Stomach (tissue), 9 donors: ENCODE results near the gene LEKR1. TPM values are rescaled to one million over a fixed set of nuclear protein-coding genes. Genes with fewer than 3 reads are reported as not detected.

ENCODE experiments used
- DNase-seq, 2 donors: peaks; one replicate each; pipeline versions ENCODE4 v3.0.0 to v3.0.0-alpha.2; 2013 to 2019
- H3K27ac ChIP-seq, 5 donors: fragments of 200-600 bp in 4 of 5; sonication (generic) in 4 of 5; one replicate each; pipeline ENCODE4 v1.5.1; 2013 to 2019; ENCODE audit warnings: mild to moderate bottlenecking in 1 of 5, moderate library complexity in 1 of 5
- H3K27me3 ChIP-seq, 3 donors: fragments of 200-600 bp; sonication (generic); one replicate each; pipeline ENCODE4 v1.5.1; 2017 to 2019; ENCODE audit warnings: mixed run types in 1 of 3
- H3K36me3 ChIP-seq, 4 donors: fragments of 200-600 bp; sonication (generic); 1 replicate in 3 of 4; 2 replicates in 1 of 4; pipeline ENCODE4 v1.5.1; 2016 to 2019
- H3K4me1 ChIP-seq, 4 donors: fragments of 200-600 bp; sonication (generic); one replicate each; pipeline ENCODE4 v1.5.1; 2016 to 2019
- H3K4me3 ChIP-seq, 4 donors: fragments of 200-600 bp; sonication (generic) in 3 of 4; one replicate each; pipeline ENCODE4 v1.5.1; 2016 to 2019; ENCODE audit warnings: mild to moderate bottlenecking in 1 of 4
- H3K9me3 ChIP-seq, 4 donors: fragments of 200-600 bp; sonication (generic); one replicate each; pipeline ENCODE4 v1.5.1; 2016 to 2019
- EP300 ChIP-seq: sonication (generic); formaldehyde crosslinking; IDR thresholded peaks from one replicate; pipeline ENCODE4 v1.6.1; 2017; ENCODE audit warnings: antibody characterized with exemption
- POLR2A ChIP-seq, 4 donors: fragments of 450-650 bp; IDR thresholded peaks; one replicate each; pipeline ENCODE4 v1.6.1; 2016; ENCODE audit warnings: antibody characterized with exemption in 4 of 4, control low read depth in 2 of 4, mild to moderate bottlenecking in 1 of 4, moderate library complexity in 1 of 4
- POLR2AphosphoS5 ChIP-seq, 3 donors: sonication (generic); formaldehyde crosslinking; IDR thresholded peaks; one replicate each; pipeline ENCODE4 v1.6.1; 2016; ENCODE audit warnings: antibody characterized with exemption in 3 of 3
- WGBS, 5 donors: extraction: QIAGEN DNeasy Blood & Tissue Kit in 3 of 5; methylation state at CpG; one replicate each; pipeline versions ENCODE4 v1.1.5 to v1.1.7; 2013 to 2018; 5-methylcytosine and 5-hydroxymethylcytosine counted together
- intact Hi-C: fragments of 100-400 bp; cut with DNase I; formaldehyde crosslinking; loops from one replicate; pipeline ENCODE4 v1.15.1; 2023; ENCODE audit warnings: low total_unique reads
- polyA plus RNA-seq, 3 donors: library from polyadenylated mRNA; stranded (reverse); fragments of 200-250 nt; gene quantifications; one replicate each; pipeline ENCODE4 v1.2.3, GENCODE V29; 2013
- total RNA-seq, 5 donors: library from RNA; depleted of rRNA; stranded (reverse); fragments of >200 nt; gene quantifications; one replicate each; pipeline versions ENCODE4 v1.1.0 to v1.2.3, GENCODE V29; 2014 to 2016
- TF ChIP-seq, protein P1 (sequence below), 7 experiments: fragments of 450-650 bp in 4 of 7; fragments of 200-600 bp in 3 of 7; sonication (generic) in 3 of 7; IDR thresholded peaks; one replicate each; pipeline ENCODE4 v1.5.1; 2016 to 2019; ENCODE audit warnings: antibody characterized with exemption in 7 of 7, control low read depth in 2 of 7, mild to moderate bottlenecking in 1 of 7
- donor health status: healthy with polysubstance abuse.
- donor health status: Bipolar disorder and iron deficiency.
- donor health status: healthy.

LEKR1 gene
- total and polyA plus RNA-seq, 8 donors = 0.31 to 2.6 (median 0.44) TPM; not detected in 3

DNA sequence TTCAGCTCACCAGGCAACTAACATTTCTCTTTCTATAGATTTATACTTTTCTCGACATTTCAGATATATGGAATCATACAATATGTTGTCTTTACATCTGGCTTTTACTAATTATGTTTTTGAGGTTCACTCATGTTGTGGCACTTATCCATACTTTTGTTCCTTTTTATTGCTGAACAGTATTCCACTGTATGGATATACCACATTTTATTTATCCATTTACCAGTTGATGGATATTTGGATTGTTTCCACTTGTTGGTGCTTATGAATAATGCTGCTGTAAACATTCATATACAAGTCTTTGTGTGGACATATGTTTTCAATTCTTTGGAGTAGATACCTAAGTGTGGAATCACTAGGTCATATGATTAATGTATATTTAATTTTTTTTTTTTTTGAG, 97.2 kb downstream of the LEKR1 start:
- no peak overlapping the region for H3K27ac ChIP-seq
- intact Hi-C loops = no loop called here
- TF ChIP-seq POLR2A (IDR thresholded peaks at IDR 0.05) = no peak
- TF ChIP-seq, protein P1, sequence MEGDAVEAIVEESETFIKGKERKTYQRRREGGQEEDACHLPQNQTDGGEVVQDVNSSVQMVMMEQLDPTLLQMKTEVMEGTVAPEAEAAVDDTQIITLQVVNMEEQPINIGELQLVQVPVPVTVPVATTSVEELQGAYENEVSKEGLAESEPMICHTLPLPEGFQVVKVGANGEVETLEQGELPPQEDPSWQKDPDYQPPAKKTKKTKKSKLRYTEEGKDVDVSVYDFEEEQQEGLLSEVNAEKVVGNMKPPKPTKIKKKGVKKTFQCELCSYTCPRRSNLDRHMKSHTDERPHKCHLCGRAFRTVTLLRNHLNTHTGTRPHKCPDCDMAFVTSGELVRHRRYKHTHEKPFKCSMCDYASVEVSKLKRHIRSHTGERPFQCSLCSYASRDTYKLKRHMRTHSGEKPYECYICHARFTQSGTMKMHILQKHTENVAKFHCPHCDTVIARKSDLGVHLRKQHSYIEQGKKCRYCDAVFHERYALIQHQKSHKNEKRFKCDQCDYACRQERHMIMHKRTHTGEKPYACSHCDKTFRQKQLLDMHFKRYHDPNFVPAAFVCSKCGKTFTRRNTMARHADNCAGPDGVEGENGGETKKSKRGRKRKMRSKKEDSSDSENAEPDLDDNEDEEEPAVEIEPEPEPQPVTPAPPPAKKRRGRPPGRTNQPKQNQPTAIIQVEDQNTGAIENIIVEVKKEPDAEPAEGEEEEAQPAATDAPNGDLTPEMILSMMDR (IDR thresholded peaks at IDR 0.05) = no peak
- TF ChIP-seq EP300 = no peak
- TF ChIP-seq POLR2AphosphoS5 (IDR thresholded peaks at IDR 0.05) = no peak
- WGBS, 5 donors = 97 to 100% (median 99%) methylated on average over 1 of the region's 1 CpG
- no peaks in the 10 kb centered on the region for H3K27me3 ChIP-seq
- no peak overlapping the region for H3K4me3 ChIP-seq
- H3K36me3 ChIP-seq = no peaks in the 10 kb centered on the region
- peaks cover 0 to 15% (median 7%) of the 10 kb centered on the region in 4 donors for H3K9me3 ChIP-seq
- no peaks in the 10 kb centered on the region for H3K4me1 ChIP-seq
- DNase-seq = no peak

DNA sequence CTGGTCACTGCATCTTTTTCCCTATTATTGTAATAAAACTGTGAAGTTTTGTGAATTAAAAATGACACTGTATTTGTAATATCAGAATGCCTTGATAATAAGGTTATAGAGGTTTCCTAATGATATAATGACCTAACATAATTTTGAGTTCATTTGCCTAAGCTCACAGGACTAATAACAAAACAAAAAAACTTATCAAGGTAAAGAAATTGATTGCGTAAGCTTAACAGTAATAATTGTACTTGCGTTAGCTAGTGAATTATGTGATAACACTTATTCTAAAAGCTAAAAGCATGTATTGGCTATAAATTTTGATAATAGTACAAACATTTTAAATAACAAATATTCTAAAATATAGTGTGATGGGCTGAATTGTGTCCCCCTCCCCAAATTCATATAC, 112.6 kb downstream of the LEKR1 start:
- Histone ChIP-seq H3K9me3 (no peaks in the 10 kb centered on the region), H3K27me3 (no peaks in the 10 kb centered on the region), H3K36me3 (no peaks in the 10 kb centered on the region), H3K27ac (no peak overlapping the region), H3K4me3 (no peak overlapping the region), H3K4me1 (no peaks in the 10 kb centered on the region)
- TF ChIP-seq, protein P1 (IDR thresholded peaks at IDR 0.05) = no peak
- TF ChIP-seq POLR2AphosphoS5 (IDR thresholded peaks at IDR 0.05) = no peak
- no peak for TF ChIP-seq EP300
- no peak for TF ChIP-seq POLR2A (IDR thresholded peaks at IDR 0.05)
- whole genome bisulfite sequencing, 5 donors = 40 to 65% (median 46%) methylated on average over 2 of the region's 2 CpGs
- intact Hi-C loops = no loop called here
- DNase-seq = no peak

DNA sequence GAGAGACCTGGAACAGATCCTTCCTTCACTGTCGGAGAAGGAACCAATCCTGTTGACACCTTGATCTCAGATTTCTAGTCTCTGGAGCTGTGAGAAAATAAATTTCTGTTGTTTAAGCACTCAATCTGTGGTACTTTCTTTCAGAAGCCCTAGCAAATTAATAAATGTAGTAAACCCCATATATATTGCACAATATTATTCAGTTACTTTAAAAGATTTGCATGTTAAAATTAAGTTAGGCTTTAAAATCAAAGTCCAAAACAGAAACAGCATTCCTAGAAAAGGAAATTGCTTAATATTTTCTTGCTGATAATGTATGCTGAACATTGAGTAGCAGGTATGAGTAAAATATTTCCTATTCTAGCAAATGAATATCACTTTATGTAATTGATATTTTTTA, 113.2 kb downstream of the LEKR1 start:
- 47 to 77% (median 69%) methylated on average over 1 of the region's 1 CpG for WGBS, 5 donors
- no peak overlapping the region for H3K4me3 ChIP-seq
- H3K9me3 ChIP-seq = no peaks in the 10 kb centered on the region
- no peaks in the 10 kb centered on the region for H3K4me1 ChIP-seq
- H3K27me3 ChIP-seq = no peaks in the 10 kb centered on the region
- H3K27ac ChIP-seq = no peak overlapping the region
- intact Hi-C loops = no loop called here
- TF ChIP-seq POLR2AphosphoS5 (IDR thresholded peaks at IDR 0.05) (no peak), POLR2A (IDR thresholded peaks at IDR 0.05) (no peak)
- H3K36me3 ChIP-seq = no peaks in the 10 kb centered on the region
- DNase-seq = no peak

DNA sequence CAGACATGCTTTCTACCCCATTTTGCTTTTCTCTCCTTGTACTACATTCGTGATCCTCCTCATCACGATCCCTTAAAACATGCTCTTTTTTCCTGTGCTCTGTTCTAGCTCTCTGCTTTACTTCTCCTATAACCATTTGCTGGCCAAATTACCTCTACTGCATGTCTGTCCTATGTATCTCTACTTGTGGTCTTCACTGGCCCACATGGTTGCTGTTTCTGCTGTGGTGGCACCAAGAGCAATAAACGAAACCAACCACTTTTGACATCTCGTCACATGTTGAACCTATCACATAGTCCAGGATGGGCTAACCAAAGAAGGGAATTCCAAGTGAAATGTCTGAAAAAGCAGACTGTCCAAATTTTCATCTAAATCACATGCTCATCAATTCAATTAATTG, 115.2 kb downstream of the LEKR1 start:
- DNase-seq = no peak
- WGBS, 5 donors = 87 to 96% (median 92%) methylated on average over 4 of the region's 4 CpGs
- H3K4me1 ChIP-seq = no peaks in the 10 kb centered on the region
- H3K4me3 ChIP-seq = no peak overlapping the region
- TF ChIP-seq POLR2A (IDR thresholded peaks at IDR 0.05) (no peak), POLR2AphosphoS5 (IDR thresholded peaks at IDR 0.05) (no peak), EP300 (no peak)
- TF ChIP-seq, protein P1 (IDR thresholded peaks at IDR 0.05) = no peak
- H3K27ac ChIP-seq = no peak overlapping the region
- H3K36me3 ChIP-seq = no peaks in the 10 kb centered on the region
- intact Hi-C loops = no loop called here
- H3K27me3 ChIP-seq = no peaks in the 10 kb centered on the region
- no peaks in the 10 kb centered on the region for H3K9me3 ChIP-seq

DNA sequence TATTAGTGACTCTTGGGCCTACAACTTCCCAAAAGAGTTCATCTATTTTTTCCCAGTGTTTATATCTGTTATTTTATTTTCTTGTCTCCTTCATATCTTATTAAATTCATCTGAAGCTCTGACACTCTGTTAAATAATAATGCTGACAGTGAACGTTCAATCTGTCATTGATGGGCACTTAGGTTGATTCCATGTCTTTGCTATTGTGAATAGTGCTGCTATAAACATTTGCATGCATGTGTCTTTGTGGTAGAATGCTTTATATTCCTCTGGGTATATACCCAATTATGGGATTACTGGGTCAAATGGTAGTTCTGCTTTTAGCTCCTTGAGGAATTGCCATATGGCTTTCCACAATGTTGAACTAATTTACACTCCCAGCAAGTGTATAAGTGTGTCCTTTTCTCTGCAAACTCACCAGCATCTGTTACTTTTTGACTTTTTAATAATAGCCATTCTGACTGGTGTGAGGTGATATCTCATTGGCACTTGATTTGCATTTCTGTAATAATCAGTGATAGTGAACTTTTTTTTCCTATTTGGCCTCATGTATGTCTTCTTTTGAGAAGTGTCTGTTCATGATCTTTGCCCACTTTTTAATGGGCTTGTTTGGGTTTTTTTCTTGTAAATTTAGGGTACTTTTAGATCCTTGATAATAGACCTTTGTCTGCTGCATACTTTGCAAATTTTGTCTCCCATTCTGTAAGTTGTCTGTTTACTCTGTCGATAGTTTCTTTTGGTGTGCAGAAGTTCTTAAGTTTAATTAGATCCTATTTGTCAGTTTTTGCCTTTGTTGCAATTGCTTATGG, 122.5 kb downstream of the LEKR1 start:
- no peak overlapping the region for H3K4me3 ChIP-seq
- H3K36me3 ChIP-seq = no peaks in the 10 kb centered on the region
- H3K27me3 ChIP-seq = no peaks in the 10 kb centered on the region
- DNase-seq = no peak
- WGBS, 5 donors = 72 to 88% (median 81%) methylated on average over 2 of the region's 2 CpGs
- no peaks in the 10 kb centered on the region for H3K9me3 ChIP-seq
- TF ChIP-seq EP300 = no peak
- no peak for TF ChIP-seq POLR2A (IDR thresholded peaks at IDR 0.05)
- no peak for TF ChIP-seq POLR2AphosphoS5 (IDR thresholded peaks at IDR 0.05)
- TF ChIP-seq, protein P1 (IDR thresholded peaks at IDR 0.05) = no peak
- intact Hi-C loops = no loop called here
- H3K4me1 ChIP-seq = no peaks in the 10 kb centered on the region
- H3K27ac ChIP-seq = no peak overlapping the region
